ENCODE data around the gene ACTL8. TPM values are rescaled to one million over a fixed set of nuclear protein-coding genes. Genes with fewer than 3 reads are reported as not detected.

The ACTL8 gene
- polyA plus RNA-seq, 3 donors, result not detected

DNA sequence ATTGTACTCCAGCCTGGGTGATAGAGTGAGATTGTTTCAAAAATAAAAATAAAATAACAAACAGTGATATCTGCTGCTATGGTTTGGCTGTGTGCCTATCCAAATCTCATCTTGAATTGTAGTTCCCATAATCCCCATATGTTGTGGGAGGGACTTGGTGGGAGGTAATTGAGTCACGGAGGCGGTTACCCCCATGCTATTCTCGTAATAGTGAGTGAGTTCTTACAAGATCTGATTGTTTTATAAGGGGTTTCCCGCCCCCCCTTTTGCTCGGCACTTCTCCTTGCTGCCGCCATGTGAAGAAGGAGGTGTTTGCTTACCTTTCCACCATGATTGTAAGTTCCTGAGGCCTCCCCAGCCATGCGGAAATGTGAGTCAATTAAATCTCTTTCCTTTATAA is 47.8 kb downstream of the ACTL8 start:
- no peak for DNase-seq

DNA sequence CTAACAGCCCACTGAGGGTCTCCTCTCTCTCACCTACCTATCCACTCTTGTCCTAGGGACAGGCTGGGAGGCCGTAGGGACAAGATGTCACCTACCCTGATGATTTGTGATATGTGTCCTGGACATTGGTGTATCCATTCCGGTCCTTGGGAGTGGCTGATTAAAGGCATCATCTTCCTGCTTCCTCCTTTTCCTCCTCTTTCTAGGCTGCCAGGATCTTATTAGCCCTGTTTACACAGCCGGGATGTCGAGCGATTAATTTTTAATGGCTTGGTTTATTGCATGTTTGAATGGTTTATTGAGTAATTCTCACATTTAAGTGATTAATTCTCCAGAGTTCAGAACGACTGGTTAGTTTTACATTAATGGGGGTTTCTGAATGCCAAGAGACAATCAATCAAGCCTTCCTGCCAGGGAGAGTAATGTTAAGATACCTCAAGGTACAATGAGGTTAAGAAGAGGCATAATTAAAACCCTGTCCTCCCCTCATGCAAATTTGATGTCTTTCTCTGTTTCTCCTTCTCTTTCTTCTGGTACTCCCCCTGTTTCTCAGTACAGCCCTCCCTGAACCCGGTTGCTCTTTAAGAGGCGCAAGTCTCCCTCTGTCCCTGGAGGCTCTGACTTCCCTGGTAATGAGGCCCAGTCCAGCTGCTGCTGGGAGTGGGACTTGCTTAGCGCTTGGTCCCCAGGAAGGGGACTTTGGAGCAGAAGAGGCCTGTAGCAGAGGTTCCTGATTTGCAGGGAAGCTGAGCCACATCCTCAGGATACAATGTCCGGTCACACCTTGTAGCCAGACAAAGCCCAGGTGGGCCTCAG is 50.9 kb downstream of the ACTL8 start:
- peak; percentile 27 for DNase-seq

DNA sequence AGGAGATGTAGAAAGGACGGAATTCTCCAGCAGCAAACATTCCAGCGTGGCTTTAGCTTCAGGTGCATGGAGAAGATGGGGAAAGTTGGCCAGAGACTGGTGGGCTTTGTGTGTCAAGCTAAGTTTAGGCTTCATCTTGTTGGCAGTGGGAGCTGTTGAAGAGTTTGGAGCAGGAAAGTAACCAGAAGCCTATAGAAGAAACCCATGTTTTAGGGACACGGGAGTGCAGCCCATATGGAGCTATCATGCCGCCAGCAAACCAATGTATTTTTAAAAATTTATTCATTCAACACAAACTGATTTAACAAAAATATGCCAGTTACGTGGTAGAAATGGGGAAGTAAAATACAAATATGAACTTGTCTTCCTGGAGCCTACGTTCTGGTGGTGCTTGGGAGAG is 53.7 kb downstream of the ACTL8 start:
- no peak for DNase-seq

DNA sequence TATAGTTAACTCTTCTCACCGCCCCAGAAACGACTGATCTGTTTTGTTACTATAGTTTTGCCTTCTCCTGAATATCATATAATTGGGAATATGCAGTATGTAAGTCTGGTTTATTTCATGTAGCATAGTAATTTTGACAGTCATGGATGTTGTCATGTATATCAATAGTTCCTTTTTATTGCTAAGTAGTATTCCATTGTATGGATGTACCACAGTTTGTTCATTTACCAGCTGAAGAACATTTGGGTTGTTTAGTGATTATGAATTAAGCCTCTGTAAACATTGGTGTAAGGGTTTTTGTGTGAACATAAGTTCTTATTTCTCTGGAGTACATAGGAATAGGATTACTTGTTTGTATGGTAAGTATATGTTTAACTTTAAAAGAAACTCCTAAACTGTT is 55.5 kb downstream of the ACTL8 start:
- DNase-seq, result no peak

DNA sequence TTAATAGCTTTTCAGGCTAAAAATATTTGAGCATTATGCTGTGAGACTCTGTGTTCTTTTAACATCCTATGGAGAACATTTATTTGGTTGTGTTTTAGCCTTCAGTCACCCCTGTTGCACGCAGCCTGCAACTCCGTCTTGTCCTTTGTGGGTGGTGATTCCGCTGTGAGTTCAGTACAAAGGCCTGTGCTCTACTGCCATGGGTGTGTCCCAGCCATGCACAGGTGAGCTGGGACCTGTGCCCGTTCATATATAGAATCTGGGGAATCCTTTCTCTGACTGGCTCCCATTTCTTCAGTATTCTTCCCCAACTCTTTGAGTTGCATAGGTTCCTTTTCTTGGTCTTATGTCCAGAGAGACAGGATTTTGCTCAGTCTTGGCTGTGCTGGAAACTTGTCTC is 61.4 kb downstream of the ACTL8 start:
- DNase-seq, result no peak

DNA sequence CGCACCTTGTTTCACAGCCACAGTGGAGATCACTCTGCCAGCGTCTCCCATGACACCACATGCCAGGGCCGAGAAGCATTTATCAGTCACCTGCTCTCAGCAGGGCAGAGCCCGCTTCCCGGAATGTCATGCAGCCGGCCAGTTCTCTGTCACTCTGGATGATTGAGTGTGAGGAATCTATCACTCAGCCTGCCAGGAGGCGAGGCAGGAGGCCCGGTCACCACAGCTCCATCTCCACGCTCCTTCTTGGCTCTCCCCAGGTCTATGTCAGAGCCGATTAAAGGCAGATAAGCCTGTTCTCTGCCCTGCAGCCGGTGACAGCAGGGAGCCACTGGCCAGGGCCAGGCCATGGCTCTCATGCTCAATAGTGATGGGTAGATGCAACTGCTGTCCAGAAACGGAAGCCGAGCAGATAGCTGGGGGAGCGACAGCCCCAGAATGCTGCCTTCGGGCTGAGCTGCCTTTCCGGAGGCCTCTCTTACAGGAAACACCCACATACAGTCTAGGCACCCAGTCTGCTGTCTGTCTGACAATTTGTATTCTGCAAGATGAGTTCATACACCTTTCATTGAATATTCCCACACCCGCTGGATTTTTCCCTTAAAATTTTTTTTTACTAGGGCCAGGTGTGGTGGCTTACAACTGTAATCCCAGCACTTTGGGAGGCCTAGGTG is 64.1 kb downstream of the ACTL8 start:
- DNase-seq, result no peak

DNA sequence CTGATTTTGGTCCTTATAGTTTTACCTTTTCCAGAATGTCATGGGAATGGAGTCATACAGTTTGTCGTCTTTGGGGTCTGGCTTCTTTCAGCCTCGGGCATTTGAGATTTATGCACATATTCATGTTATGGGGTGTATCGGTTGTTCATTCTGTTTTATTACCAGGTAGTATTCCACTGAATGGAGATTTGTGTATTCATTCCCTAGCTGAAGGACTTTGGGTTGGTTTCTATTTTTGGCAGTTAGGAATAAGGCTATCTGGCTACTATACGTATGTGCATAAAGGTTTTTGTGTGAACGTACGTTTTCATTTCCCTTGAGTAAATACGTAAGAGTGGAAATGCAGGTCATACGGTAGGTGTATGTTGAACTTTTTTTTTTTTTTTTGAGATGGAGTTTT is 65.1 kb downstream of the ACTL8 start:
- no peak for DNase-seq

DNA sequence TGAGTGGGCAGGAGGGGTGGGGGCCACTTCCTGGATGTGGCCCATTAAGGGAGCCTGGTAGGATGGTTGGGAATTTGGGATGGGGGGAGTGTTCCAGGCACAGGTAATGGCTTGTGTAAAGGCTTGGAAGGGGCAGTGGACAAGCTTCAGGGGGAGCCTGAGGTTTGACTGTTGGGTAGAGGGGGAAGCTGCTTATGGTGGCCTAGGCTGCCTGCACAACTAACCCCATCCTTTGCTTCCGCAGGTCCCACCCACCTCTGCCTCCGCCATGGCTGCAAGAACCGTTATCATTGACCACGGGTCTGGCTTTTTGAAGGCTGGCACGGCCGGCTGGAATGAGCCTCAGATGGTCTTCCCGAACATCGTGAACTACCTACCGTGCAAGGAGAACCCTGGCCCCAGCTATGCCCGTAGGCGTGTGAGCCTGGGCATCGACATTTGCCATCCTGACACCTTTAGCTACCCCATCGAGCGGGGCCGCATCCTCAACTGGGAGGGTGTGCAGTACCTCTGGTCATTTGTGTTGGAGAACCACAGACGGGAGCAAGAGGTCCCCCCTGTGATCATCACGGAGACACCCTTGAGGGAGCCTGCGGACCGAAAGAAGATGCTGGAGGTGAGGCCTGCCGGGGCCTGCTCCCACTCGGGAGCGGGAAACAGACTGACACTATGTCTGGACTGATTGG is 67.8 kb downstream of the ACTL8 start:
- DNase-seq, result no peak

DNA sequence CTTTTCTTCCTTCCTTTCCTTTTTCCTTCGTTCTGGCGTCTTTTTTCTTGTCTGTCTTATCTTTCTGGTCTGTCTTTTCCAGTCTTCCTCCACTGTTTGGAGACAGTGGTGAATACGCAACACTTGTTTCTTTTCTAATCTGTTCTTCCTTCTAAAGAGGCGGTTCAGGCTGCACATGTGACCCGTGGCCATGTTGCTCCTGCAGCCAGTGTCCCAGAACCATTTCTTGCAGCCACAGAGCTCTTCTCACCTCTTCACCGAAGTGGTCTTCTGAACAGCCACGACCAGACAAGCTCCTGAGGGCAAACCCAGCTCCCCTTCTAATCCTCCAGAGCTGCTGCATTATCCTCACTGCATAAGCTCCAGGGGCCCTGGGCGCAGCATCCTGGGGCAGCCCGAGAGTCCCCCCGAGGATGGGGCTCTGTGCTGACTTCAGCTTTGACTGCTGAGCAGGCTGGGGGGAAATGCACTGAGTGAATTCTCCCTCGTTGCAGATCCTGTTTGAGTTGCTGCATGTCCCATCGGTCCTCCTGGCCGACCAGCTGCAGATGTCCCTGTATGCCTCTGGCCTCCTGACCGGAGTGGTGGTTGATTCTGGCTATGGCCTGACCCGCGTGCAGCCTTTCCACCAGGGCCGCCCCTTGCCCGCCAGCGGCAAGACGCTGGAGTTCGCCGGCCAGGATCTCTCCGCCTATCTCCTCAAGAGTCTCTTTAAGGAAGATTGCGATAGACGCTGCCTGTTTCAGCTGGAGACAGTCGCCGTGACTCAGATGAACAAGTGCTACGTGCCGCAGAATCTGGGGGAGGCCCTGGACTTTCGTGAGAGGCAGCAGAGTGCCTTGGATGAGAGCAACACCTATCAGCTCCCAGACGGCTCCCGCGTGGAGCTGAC is 70.4 kb downstream of the ACTL8 start:
- DNase-seq, result no peak

DNA sequence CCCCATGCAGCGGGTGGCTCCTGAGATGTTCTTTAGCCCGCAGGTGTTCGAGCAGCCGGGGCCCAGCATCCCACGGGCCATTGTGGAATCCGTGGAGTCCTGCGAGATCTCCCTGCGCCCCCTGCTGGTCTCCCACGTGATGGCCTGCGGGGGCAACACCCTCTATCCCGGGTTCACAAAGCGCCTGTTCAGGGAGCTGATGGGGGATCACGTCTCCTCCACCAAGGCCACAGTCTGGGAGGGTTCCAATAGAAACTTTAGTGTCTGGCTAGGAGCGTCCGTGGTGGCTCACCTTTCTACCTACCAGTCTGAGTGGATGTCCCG is 71.0 kb downstream of the ACTL8 start:
- no peak for DNase-seq

DNA sequence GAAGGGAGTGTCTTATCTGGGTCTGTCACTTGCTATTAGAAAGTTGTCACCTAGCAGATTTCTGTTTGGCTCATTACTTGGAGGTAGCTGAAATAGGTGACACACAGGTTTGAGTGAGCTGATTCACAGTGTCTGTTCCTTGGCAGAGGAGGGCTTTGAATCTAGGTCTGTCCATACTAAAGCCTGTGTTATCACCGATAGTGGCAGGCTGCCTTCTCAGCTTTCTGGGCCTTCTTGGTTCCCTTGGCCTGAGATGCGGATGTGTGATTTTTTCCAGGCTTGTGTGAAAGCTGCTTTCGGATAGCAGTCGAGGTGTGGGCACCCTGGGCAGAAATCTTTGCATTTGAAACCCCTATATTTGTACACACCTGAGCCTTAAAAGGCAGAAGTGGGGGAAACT is 73.9 kb downstream of the ACTL8 start:
- DNase-seq, result no peak

DNA sequence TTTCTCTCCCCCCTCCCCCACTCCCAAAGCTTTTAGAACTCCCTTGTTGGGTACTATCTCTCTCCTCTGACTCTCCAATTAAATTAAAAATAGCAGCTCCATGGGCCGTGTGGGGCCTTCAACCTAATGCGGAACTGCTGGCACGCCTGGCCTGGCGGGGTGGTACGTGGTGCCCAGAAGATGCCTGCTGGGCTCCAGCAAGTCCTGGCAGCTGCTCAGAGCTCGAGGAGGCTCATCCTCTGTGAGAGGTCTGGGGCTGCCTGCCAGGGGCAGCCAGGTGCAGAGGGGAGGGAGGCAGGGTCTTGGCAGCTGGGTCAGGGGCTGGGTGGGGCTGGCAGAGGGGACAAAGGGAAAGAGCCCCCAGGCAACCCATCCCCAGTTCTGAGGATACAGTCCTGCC is 74.4 kb downstream of the ACTL8 start:
- no peak for DNase-seq

DNA sequence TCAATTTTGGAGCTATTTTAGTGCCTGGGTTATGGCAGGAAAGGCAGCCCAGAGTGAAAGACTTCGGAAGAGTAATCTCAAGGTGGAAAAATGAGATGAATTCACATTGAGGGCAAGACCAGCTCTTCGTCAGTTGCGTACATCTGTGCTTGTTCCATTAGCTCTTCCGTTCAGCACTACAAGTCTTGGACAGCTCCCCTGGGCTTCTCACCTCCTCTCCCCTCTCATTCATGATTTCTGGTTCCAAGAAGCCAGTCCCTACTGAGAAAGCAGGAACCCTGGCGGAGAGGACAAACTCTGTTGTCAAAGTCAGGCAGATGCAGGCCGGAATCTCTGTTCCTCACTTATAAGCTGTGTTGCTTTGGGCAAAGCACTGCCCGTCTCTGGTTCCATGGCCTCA is 76.5 kb downstream of the ACTL8 start:
- DNase-seq, result peak; percentile 81

DNA sequence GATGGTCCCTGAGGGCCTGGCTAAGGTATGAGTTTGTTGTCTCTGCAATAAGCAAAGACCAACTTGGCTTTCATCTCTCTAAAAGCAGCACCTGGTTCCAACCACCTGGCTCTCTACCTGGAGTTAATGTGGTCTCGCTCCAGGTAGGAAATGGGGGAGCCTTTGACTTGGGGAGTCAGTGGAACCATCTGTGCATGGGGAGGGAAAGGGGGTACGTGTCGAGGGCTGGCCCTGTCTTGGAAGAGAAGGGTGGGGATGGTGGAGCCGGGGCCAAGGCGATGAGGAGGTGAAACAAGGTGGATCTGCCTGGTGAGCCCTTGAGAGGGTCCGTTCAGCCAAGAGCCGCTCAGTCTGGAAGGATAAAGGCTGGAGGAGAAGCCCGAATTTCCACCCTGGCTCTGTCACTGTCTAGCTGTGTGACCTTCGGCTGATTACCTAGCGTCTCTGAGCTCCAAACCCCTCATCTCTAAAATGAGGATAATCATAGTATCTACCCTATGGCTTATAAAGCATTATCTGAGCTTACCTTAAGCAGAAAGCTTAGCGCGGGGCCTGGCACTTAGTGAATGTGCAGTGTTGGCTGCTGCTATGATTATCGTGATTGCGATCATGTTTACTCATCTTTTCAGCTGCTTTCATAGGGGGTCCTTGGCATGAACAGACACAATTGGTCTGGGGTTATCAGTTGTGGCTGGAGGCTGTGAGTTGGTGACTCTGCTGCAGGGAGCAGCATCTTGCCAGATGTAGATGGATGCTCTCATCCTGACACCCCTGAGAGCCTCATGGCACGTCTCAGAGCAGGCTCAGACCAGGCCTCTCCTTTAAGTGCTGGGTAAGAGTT is 78.7 kb downstream of the ACTL8 start:
- no peak for DNase-seq

DNA sequence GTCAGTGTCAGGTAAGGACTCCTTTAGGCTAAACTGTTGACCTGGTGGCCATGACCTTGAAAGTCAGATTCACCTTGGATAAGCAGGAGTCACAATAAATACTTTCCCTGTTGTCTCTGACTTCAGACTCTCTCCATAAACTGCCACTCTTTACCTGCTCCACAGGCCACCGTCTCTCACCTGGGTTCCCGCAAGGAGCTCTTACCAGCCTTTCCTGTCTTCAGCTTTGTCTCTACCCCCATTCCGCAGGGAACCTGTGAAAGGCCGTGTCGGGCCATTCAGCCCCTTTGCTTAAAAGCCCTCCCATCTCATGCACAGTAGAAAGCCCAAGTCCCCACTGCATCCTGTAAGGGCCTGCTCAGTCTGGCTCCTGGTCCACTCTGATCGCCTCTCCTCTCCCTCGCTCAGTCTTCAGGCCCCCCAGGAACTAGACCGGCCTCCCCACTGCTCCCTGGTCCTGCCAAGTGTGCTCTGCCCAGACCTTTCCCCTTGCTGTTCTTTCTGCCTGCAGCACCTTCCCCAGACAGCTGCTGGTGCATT is 79.5 kb downstream of the ACTL8 start:
- DNase-seq, result no peak

DNA sequence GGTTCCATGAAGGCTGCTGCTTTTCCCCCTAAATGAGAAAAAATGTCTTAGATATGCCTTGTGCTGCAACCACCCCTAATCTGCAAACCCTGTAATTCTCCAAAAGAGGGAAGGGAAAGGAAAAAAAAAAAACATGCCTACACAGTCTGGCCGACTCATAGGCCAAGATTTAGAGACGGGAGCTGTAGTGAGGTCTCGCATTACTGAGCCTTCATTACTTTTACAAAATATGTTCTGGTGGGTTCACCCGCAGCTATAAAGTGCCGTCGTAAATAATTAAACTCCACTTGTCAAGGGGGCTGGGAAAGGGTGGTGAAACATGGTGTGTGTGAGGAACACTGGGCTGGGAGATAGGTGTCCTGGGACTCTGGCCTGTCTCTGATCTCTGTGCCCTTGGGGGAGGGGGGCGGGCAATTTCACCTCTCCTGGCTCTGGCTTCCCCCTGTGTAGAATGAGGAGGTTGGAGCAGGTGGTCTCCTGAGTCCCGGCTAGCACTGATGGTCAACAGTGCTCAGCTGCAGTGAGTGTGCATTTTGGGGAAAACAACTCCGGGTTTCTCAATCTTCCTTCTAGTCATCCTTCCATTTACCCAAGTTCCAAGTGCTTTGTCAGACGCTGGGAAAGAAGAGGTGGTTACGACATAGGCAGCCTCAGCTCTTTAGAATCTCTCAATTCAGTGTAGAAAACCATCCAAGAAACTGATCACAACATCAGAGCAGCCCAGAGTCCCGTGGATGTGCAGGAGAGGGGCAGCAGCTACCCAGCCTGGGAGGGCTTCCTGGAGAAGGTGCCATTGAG is 82.3 kb downstream of the ACTL8 start:
- peak; percentile 8 for DNase-seq

DNA sequence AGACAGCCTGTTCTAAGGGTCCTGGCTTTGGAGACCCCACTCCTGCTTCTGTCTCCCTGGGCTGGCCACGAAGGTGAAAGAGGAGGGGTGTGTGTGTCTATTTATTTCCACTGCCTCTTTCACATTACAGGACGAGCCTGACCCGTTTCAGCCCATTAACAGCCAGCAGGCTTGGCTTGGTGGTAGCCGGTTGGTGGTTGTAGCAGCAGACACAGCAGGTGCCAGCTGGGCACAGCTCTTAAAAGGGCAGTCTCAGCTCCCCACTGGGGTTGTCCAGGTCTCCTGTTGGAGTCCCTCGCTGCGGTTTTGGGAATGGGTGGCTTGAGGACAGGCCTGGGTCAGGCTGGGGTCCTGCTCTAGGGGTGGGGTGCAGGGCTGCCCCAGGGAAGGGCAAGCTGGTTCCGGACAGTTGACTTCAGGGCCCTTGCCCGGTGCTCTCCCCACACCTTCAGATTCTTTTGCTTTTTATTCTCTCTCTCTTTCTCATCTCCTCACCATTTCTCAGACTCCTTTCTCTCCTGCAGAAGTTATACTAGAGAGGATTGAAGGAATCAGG is 84.6 kb downstream of the ACTL8 start:
- no peak for DNase-seq

DNA sequence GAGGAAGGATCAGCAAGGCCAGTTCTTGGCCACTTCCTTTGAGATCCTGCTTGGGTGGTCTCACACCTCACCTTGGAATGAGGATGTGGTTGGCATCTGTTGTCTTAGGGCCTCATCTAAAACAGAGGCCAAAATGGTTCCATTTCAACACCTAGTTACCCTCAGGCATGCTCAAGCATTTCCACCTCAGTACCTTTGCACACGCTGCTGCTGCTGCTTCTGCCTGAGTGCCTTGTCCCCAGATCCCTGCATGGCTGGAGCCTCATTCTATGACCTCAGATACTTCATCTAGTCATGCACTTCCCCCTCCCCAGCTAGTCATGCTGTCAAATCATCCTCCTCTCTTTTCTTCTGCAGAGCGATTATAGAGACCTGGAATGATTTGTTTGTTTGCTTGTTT is 86.8 kb downstream of the ACTL8 start:
- no peak for DNase-seq

DNA sequence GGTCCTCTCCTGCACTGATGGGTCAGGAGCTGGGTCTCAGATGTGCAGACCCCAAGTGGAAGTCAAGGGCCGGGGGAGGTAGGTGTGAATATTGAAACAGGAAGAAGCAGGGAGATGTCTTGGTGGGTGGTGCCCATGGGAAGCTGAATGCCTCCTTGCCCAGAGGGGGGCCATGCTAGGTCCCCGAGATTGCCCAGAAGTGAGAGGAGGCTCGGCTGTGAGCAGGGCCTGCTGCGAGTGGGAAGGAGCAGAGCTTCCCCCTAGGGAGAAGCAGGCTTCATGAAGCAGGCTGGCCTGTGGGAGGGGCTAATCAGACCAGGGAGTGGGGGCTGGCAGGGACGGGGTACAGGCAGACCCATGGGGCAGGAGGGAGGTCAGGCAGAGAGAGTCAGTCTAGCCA is 87.6 kb downstream of the ACTL8 start:
- DNase-seq, result no peak
